HEK293 (cell line): ENCODE results near the gene B4GALNT4.

Source experiments
- CTCF ChIA-PET: fragments of 350-600 bp; formaldehyde crosslinking; extraction: SDS; loops from one replicate; lab custom pipeline; 2021; ENCODE audit warnings: antibody characterized with exemption; lab: Yijun Ruan, JAX
- POLR2A ChIA-PET: fragments of 300-600 bp; formaldehyde crosslinking; extraction: SDS; loops from one replicate; lab custom pipeline; 2020; ENCODE audit warnings: antibody characterized with exemption, inconsistent platforms; lab: Yijun Ruan, JAX
- H3K27ac ChIP-seq: fragments of 200-500 bp; sonication (Bioruptor generic); 2 replicates; pipeline ENCODE4 v1.5.1; 2014; ENCODE audit warnings: low read depth, low read length, control low read depth, inconsistent platforms; ENCODE audit errors: extremely low read depth
- H3K36me3 ChIP-seq, 2 experiments: fragments of 200-500 bp in 1 of 2; sonication (Bioruptor generic) in 1 of 2; 1 replicate in 1 of 2; 2 replicates in 1 of 2; pipeline ENCODE4 v1.5.1; 2014 to 2017; ENCODE audit warnings: inconsistent platforms in 2 of 2, low read length in 2 of 2; ENCODE audit not compliant: control insufficient read depth in 2 of 2, insufficient read depth in 1 of 2
- H3K4me1 ChIP-seq: fragments of 200-500 bp; sonication (Bioruptor generic); 2 replicates; pipeline ENCODE4 v1.5.1; 2014; ENCODE audit warnings: mild to moderate bottlenecking, low read length, inconsistent platforms; ENCODE audit not compliant: control insufficient read depth, insufficient read depth
- H3K4me3 ChIP-seq: 2 replicates; pipeline ENCODE4 v1.5.1; 2011; ENCODE audit warnings: low read depth, mild to moderate bottlenecking, control low read depth, low read length, moderate library complexity
- H3K9me3 ChIP-seq: fragments of 200-500 bp; sonication (Bioruptor generic); 2 replicates; pipeline ENCODE4 v1.5.1; 2014; ENCODE audit warnings: low read depth, low read length, inconsistent platforms; ENCODE audit not compliant: control insufficient read depth, insufficient read depth
- EGR2 ChIP-seq: fragments of 450-650 bp; formaldehyde crosslinking; IDR thresholded peaks from 2 replicates; pipeline ENCODE4 v1.5.1; 2016; ENCODE audit warnings: low read depth, missing biosample characterization, missing genetic modification characterization
- GLIS2 ChIP-seq: fragments of 450-650 bp; formaldehyde crosslinking; IDR thresholded peaks from 2 replicates; pipeline ENCODE4 v1.5.1; 2016; ENCODE audit warnings: missing biosample characterization, missing genetic modification characterization
- INSM2 ChIP-seq: fragments of 450-650 bp; formaldehyde crosslinking; IDR thresholded peaks from 2 replicates; pipeline ENCODE4 v1.5.1; 2016; ENCODE audit warnings: missing biosample characterization, missing genetic modification characterization
- SP3 ChIP-seq: fragments of 450-650 bp; formaldehyde crosslinking; IDR thresholded peaks from 2 replicates; pipeline ENCODE4 v1.5.1; 2016; ENCODE audit warnings: missing biosample characterization, missing genetic modification characterization
- ZBTB20 ChIP-seq: fragments of 450-650 bp; formaldehyde crosslinking; IDR thresholded peaks from 2 replicates; pipeline ENCODE4 v1.5.1; 2016; ENCODE audit warnings: missing biosample characterization, missing genetic modification characterization
- ZBTB21 ChIP-seq: fragments of 450-650 bp; formaldehyde crosslinking; IDR thresholded peaks from 2 replicates; pipeline ENCODE4 v1.5.1; 2017; ENCODE audit warnings: missing biosample characterization, missing genetic modification characterization
- ZBTB7A ChIP-seq: fragments of 450-650 bp; formaldehyde crosslinking; IDR thresholded peaks from 2 replicates; pipeline ENCODE4 v1.5.1; 2016; ENCODE audit warnings: low read depth, missing biosample characterization, missing genetic modification characterization
- ZNF202 ChIP-seq: fragments of 450-650 bp; formaldehyde crosslinking; IDR thresholded peaks from 2 replicates; pipeline ENCODE4 v1.5.1; 2016; ENCODE audit warnings: missing biosample characterization, missing genetic modification characterization, borderline replicate concordance
- ZNF214 ChIP-seq: fragments of 450-650 bp; formaldehyde crosslinking; IDR thresholded peaks from 2 replicates; pipeline ENCODE4 v1.5.1; 2017; ENCODE audit warnings: missing biosample characterization, mild to moderate bottlenecking, missing genetic modification characterization, borderline replicate concordance
- ZNF239 ChIP-seq: fragments of 450-650 bp; formaldehyde crosslinking; IDR thresholded peaks from 2 replicates; pipeline ENCODE4 v1.5.1; 2016; ENCODE audit warnings: missing biosample characterization, missing genetic modification characterization
- ZNF398 ChIP-seq: fragments of 450-650 bp; formaldehyde crosslinking; IDR thresholded peaks from 2 replicates; pipeline ENCODE4 v1.5.1; 2017; ENCODE audit warnings: missing biosample characterization, missing genetic modification characterization
- ZNF416 ChIP-seq: fragments of 450-650 bp; formaldehyde crosslinking; IDR thresholded peaks from 2 replicates; pipeline ENCODE4 v1.5.1; 2016; ENCODE audit warnings: missing biosample characterization, missing genetic modification characterization
- ZNF560 ChIP-seq: fragments of 450-650 bp; formaldehyde crosslinking; IDR thresholded peaks from 2 replicates; pipeline ENCODE4 v1.5.1; 2017; ENCODE audit warnings: missing biosample characterization, missing genetic modification characterization, borderline replicate concordance
- ZNF76 ChIP-seq: fragments of 450-650 bp; formaldehyde crosslinking; IDR thresholded peaks from 2 replicates; pipeline ENCODE4; 2016; ENCODE audit warnings: low read depth, missing biosample characterization, missing genetic modification characterization, borderline replicate concordance
- ZNF776 ChIP-seq: fragments of 450-650 bp; formaldehyde crosslinking; IDR thresholded peaks from 2 replicates; pipeline ENCODE4 v1.5.0; 2017; ENCODE audit warnings: missing biosample characterization, missing genetic modification characterization, borderline replicate concordance
- ZNF785 ChIP-seq: fragments of 450-650 bp; formaldehyde crosslinking; IDR thresholded peaks from 2 replicates; pipeline ENCODE4 v1.5.1; 2016; ENCODE audit warnings: missing biosample characterization, missing genetic modification characterization
- ZNF792 ChIP-seq: fragments of 450-650 bp; formaldehyde crosslinking; IDR thresholded peaks from 2 replicates; pipeline ENCODE4 v1.5.1; 2016; ENCODE audit warnings: missing biosample characterization, missing genetic modification characterization
- ZNF837 ChIP-seq: fragments of 450-650 bp; formaldehyde crosslinking; IDR thresholded peaks from 2 replicates; pipeline ENCODE4 v1.5.1; 2016; ENCODE audit warnings: missing biosample characterization, missing genetic modification characterization
- ZSCAN30 ChIP-seq: fragments of 450-650 bp; IDR thresholded peaks from 2 replicates; pipeline ENCODE4 v1.5.1; 2018; ENCODE audit warnings: missing biosample characterization, mild to moderate bottlenecking, missing genetic modification characterization, moderate library complexity
- TF ChIP-seq, protein P1 (sequence below): fragments of 450-650 bp; formaldehyde crosslinking; IDR thresholded peaks from 2 replicates; pipeline ENCODE4 v1.5.1; 2016; ENCODE audit warnings: missing biosample characterization, missing genetic modification characterization, borderline replicate concordance
- TF ChIP-seq, protein P2 (sequence below): fragments of 450-650 bp; formaldehyde crosslinking; IDR thresholded peaks from 2 replicates; pipeline ENCODE4 v1.5.1; 2016; ENCODE audit warnings: missing biosample characterization, missing genetic modification characterization
- TF ChIP-seq, protein P3 (sequence below): fragments of 450-650 bp; formaldehyde crosslinking; IDR thresholded peaks from 2 replicates; pipeline ENCODE4 v1.5.1; 2016; ENCODE audit warnings: missing biosample characterization, missing genetic modification characterization, low read depth
- TF ChIP-seq, protein P4 (sequence below): fragments of 450-650 bp; formaldehyde crosslinking; optimal IDR thresholded peaks from 2 replicates; pipeline ENCODE3; 2016; ENCODE audit warnings: missing biosample characterization, mild to moderate bottlenecking, missing genetic modification characterization

B4GALNT4 gene

GRCh38 chr11:370070-370941, 1.0 kb downstream of the B4GALNT4 start:
- peak overlapping the region; percentile 14 for H3K4me3 ChIP-seq
- CTCF ChIA-PET, result interaction anchor here (0.6 to 0.8 kb wide), 2 partner anchors 78 to 164 kb away, joined by 3 read pairs; no protein-coding TSS in a partner anchor
- POLR2A ChIA-PET, result interaction anchor here (1.1 kb wide), 1 partner anchor 23 kb away, joined by 3 read pairs; no protein-coding TSS in a partner anchor
- no peak overlapping the region for H3K27ac ChIP-seq
- H3K4me1 ChIP-seq, result no peaks in the 10 kb centered on the region
- no peaks in the 10 kb centered on the region for H3K9me3 ChIP-seq
- TF ChIP-seq, protein P1, sequence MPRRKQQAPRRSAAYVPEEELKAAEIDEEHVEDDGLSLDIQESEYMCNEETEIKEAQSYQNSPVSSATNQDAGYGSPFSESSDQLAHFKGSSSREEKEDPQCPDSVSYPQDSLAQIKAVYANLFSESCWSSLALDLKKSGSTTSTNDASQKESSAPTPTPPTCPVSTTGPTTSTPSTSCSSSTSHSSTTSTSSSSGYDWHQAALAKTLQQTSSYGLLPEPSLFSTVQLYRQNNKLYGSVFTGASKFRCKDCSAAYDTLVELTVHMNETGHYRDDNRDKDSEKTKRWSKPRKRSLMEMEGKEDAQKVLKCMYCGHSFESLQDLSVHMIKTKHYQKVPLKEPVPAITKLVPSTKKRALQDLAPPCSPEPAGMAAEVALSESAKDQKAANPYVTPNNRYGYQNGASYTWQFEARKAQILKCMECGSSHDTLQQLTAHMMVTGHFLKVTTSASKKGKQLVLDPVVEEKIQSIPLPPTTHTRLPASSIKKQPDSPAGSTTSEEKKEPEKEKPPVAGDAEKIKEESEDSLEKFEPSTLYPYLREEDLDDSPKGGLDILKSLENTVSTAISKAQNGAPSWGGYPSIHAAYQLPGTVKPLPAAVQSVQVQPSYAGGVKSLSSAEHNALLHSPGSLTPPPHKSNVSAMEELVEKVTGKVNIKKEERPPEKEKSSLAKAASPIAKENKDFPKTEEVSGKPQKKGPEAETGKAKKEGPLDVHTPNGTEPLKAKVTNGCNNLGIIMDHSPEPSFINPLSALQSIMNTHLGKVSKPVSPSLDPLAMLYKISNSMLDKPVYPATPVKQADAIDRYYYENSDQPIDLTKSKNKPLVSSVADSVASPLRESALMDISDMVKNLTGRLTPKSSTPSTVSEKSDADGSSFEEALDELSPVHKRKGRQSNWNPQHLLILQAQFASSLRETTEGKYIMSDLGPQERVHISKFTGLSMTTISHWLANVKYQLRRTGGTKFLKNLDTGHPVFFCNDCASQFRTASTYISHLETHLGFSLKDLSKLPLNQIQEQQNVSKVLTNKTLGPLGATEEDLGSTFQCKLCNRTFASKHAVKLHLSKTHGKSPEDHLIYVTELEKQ, result no peak
- TF ChIP-seq, protein P2, sequence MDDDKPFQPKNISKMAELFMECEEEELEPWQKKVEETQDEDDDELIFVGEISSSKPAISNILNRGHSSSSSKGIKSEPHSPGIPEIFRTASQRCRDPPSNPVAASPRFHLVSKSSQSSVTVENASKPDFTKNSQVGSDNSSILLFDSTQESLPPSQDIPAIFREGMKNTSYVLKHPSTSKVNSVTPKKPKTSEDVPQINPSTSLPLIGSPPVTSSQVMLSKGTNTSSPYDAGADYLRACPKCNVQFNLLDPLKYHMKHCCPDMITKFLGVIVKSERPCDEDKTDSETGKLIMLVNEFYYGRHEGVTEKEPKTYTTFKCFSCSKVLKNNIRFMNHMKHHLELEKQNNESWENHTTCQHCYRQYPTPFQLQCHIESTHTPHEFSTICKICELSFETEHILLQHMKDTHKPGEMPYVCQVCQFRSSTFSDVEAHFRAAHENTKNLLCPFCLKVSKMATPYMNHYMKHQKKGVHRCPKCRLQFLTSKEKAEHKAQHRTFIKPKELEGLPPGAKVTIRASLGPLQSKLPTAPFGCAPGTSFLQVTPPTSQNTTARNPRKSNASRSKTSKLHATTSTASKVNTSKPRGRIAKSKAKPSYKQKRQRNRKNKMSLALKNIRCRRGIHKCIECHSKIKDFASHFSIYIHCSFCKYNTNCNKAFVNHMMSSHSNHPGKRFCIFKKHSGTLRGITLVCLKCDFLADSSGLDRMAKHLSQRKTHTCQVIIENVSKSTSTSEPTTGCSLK (tag by site-specific recombination), result no peak
- TF ChIP-seq EGR2 (tag by site-specific recombination) (no peak), ZNF560 (tag by site-specific recombination) (no peak), GLIS2 (peak; percentile 48; the same call in 1 of the 2 replicates), ZNF76 (tag by site-specific recombination) (no peak), ZNF785 (tag by site-specific recombination) (no peak), ZNF214 (tag by site-specific recombination) (no peak), ZNF398 (tag by site-specific recombination) (no peak), SP3 (tag by site-specific recombination) (no peak), ZNF202 (tag by site-specific recombination) (no peak), ZNF792 (no peak), ZNF776 (no peak), ZNF416 (tag by site-specific recombination) (no peak), ZBTB20 (tag by site-specific recombination) (no peak), ZBTB7A (tag by site-specific recombination) (0 out of 2 replicates have a peak, but pooled peaks have one; percentile 17), ZNF837 (tag by site-specific recombination) (no peak), ZNF239 (tag by site-specific recombination) (no peak), ZSCAN30 (tag by site-specific recombination) (no peak), INSM2 (no peak), ZBTB21 (tag by site-specific recombination) (peak; percentile 30; the same call in 1 of the 2 replicates)
- TF ChIP-seq, protein P3, sequence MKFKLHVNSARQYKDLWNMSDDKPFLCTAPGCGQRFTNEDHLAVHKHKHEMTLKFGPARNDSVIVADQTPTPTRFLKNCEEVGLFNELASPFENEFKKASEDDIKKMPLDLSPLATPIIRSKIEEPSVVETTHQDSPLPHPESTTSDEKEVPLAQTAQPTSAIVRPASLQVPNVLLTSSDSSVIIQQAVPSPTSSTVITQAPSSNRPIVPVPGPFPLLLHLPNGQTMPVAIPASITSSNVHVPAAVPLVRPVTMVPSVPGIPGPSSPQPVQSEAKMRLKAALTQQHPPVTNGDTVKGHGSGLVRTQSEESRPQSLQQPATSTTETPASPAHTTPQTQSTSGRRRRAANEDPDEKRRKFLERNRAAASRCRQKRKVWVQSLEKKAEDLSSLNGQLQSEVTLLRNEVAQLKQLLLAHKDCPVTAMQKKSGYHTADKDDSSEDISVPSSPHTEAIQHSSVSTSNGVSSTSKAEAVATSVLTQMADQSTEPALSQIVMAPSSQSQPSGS (tag by site-specific recombination), result no peak
- TF ChIP-seq, protein P4, sequence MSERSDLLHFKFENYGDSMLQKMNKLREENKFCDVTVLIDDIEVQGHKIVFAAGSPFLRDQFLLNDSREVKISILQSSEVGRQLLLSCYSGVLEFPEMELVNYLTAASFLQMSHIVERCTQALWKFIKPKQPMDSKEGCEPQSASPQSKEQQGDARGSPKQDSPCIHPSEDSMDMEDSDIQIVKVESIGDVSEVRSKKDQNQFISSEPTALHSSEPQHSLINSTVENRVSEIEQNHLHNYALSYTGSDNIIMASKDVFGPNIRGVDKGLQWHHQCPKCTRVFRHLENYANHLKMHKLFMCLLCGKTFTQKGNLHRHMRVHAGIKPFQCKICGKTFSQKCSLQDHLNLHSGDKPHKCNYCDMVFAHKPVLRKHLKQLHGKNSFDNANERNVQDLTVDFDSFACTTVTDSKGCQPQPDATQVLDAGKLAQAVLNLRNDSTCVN (tag by site-specific recombination), result peak; percentile 35
- peaks cover 0 to 34% of the 10 kb centered on the region in 2 experiments; a peak in 1 of 3 replicates for H3K36me3 ChIP-seq
